Ishikawa (cell line): ENCODE data around the gene ILKAP.

Source experiments
- NFIC ChIP-seq: IDR thresholded peaks from 2 replicates; pipeline ENCODE4 v1.6.1; 2012
- TF ChIP-seq, protein P1 (sequence below): IDR thresholded peaks from 2 replicates; pipeline ENCODE4 v1.6.1; 2012; ENCODE audit warnings: low read depth, mild to moderate bottlenecking

DNA sequence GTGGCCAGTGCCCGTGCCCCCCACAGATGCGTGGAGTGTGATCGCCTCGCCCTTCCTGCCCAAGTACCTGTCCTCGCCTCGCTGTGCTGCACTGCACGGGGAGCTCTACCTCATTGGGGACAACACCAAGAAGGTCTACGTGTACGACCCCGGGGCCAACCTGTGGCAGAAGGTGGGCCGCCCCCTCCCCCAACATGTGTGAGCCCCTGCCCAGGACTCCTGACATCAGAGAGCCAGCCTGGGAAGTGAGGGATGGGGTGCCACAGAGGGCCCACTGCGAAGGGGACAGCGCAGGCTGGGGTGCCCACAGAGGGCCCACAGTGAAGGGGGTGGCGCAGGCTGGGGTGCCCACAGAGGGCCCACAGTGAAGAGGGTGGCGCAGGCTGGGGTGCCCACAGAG is 54.5 kb downstream of the ILKAP start:
- TF ChIP-seq NFIC, result no peak
- TF ChIP-seq, protein P1, sequence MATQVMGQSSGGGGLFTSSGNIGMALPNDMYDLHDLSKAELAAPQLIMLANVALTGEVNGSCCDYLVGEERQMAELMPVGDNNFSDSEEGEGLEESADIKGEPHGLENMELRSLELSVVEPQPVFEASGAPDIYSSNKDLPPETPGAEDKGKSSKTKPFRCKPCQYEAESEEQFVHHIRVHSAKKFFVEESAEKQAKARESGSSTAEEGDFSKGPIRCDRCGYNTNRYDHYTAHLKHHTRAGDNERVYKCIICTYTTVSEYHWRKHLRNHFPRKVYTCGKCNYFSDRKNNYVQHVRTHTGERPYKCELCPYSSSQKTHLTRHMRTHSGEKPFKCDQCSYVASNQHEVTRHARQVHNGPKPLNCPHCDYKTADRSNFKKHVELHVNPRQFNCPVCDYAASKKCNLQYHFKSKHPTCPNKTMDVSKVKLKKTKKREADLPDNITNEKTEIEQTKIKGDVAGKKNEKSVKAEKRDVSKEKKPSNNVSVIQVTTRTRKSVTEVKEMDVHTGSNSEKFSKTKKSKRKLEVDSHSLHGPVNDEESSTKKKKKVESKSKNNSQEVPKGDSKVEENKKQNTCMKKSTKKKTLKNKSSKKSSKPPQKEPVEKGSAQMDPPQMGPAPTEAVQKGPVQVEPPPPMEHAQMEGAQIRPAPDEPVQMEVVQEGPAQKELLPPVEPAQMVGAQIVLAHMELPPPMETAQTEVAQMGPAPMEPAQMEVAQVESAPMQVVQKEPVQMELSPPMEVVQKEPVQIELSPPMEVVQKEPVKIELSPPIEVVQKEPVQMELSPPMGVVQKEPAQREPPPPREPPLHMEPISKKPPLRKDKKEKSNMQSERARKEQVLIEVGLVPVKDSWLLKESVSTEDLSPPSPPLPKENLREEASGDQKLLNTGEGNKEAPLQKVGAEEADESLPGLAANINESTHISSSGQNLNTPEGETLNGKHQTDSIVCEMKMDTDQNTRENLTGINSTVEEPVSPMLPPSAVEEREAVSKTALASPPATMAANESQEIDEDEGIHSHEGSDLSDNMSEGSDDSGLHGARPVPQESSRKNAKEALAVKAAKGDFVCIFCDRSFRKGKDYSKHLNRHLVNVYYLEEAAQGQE, result no peak
